Endodermal cell (in vitro differentiated cells): ENCODE data around the gene PCDHA2. TPM values are rescaled to one million over a fixed set of nuclear protein-coding genes. Genes with fewer than 3 reads are reported as not detected.
A peak's percentile ranks its signal among the peaks of the same experiment; 100 is the strongest.
"Not testable (repeated sequence)": the region's sequence is repeated elsewhere in the genome, so short reads cannot be mapped to it uniquely, and the experiment has no call there.

Experiments used
- DNase-seq: peaks from one replicate; pipeline ENCODE4 v3.0.0-alpha.2; 2017
- H3K27ac ChIP-seq: 2 replicates; pipeline ENCODE4 v1.5.1; 2013; ENCODE audit warnings: mild to moderate bottlenecking, low read depth, low read length, moderate library complexity
- H3K27me3 ChIP-seq: 2 replicates; pipeline ENCODE4 v1.6.1; 2013; ENCODE audit warnings: mild to moderate bottlenecking, low read length, moderate library complexity; ENCODE audit not compliant: insufficient read depth, control insufficient read depth, poor library complexity, severe bottlenecking
- H3K36me3 ChIP-seq: 2 replicates; pipeline ENCODE4 v1.7.0; 2013; ENCODE audit warnings: mild to moderate bottlenecking, low read length, moderate library complexity; ENCODE audit not compliant: control insufficient read depth, insufficient read depth
- H3K4me1 ChIP-seq: one replicate; pipeline ENCODE4 v1.7.0; 2013; ENCODE audit warnings: low read length; ENCODE audit not compliant: control insufficient read depth, insufficient read depth
- H3K4me3 ChIP-seq: 2 replicates; pipeline ENCODE4 v1.5.1; 2013; ENCODE audit warnings: mild to moderate bottlenecking, low read length, moderate library complexity
- H3K9ac ChIP-seq: 2 replicates; pipeline ENCODE4 v1.6.1; 2013; ENCODE audit warnings: mild to moderate bottlenecking, low read length, moderate library complexity; ENCODE audit not compliant: poor library complexity, severe bottlenecking; ENCODE audit errors: extremely low read depth
- H3K9me3 ChIP-seq: 2 replicates; pipeline ENCODE4 v1.6.1; 2013; ENCODE audit warnings: mild to moderate bottlenecking, low read length, moderate library complexity; ENCODE audit not compliant: control insufficient read depth
- H3K27ac Mint-ChIP-seq: 2 replicates; pipeline ENCODE4 v1.8.0; 2020; ENCODE audit warnings: mixed read lengths
- H3K27me3 Mint-ChIP-seq: 2 replicates; pipeline ENCODE4 v1.8.0; 2021; ENCODE audit warnings: mild to moderate bottlenecking, mixed read lengths; ENCODE audit not compliant: insufficient read depth
- H3K36me3 Mint-ChIP-seq: 2 replicates; pipeline ENCODE4 v1.8.0; 2020; ENCODE audit warnings: low read depth, mixed read lengths
- H3K4me1 Mint-ChIP-seq: 2 replicates; pipeline ENCODE4 v1.8.0; 2020; ENCODE audit warnings: mixed read lengths
- H3K4me3 Mint-ChIP-seq: 2 replicates; pipeline ENCODE4 v1.8.0; 2020; ENCODE audit warnings: mild to moderate bottlenecking, moderate library complexity, mixed read lengths
- H3K9me3 Mint-ChIP-seq: 2 replicates; pipeline ENCODE4 v1.8.0; 2020; ENCODE audit warnings: mild to moderate bottlenecking, mixed read lengths
- WGBS, 2 experiments: methylation state at CpG; one replicate each; pipeline versions ENCODE4 v1.1.5 to v1.1.7; 2013; ENCODE audit warnings: missing lambda C conversion rate in 2 of 2, mixed read lengths in 1 of 2; ENCODE audit not compliant: insufficient coverage in 1 of 2, insufficient read length in 1 of 2; 5-methylcytosine and 5-hydroxymethylcytosine counted together
- total RNA-seq, 2 donors: library from RNA; stranded (reverse); fragmentation: NEBNext Ultra II Directional in 1 of 2; extraction: Animal tissue kit (Norgen Biotek cat#: 25700) in 1 of 2; gene quantifications; 2 replicates in 1 of 2; 3 replicates in 1 of 2; pipeline ENCODE4 v1.2.1, GENCODE V29; 2021
- TF ChIP-seq, protein P1 (sequence below): fragments of 200-600 bp; sonication (generic); conservative IDR thresholded peaks from 2 replicates; pipeline ENCODE4 v1.5.0; 2021; ENCODE audit warnings: antibody characterized with exemption, mild to moderate bottlenecking

PCDHA2 gene
- total RNA-seq, 2 donors from 2014 or later, result 1.4 to 2.3 TPM

DNA sequence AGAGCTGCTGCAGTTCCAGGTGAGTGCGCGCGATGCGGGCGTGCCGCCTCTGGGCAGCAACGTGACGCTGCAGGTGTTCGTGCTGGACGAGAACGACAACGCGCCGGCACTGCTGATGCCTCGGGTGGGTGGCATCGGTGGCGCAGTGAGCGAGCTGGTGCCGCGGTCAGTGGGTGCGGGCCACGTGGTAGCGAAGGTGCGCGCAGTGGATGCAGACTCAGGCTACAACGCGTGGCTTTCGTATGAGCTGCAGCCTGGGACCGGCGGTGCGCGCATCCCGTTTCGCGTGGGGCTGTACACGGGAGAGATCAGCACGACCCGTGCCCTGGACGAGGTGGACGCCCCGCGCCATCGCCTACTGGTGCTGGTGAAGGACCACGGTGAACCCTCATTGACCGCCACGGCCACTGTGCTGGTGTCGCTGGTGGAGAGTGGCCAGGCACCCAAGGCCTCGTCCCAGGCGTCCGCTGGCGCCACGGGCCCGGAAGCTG is 8.2 kb downstream of the PCDHA2 start:
- H3K27ac Mint-ChIP-seq, result no peak overlapping the region
- no peaks in the 10 kb centered on the region for H3K4me1 ChIP-seq
- TF ChIP-seq, protein P1, sequence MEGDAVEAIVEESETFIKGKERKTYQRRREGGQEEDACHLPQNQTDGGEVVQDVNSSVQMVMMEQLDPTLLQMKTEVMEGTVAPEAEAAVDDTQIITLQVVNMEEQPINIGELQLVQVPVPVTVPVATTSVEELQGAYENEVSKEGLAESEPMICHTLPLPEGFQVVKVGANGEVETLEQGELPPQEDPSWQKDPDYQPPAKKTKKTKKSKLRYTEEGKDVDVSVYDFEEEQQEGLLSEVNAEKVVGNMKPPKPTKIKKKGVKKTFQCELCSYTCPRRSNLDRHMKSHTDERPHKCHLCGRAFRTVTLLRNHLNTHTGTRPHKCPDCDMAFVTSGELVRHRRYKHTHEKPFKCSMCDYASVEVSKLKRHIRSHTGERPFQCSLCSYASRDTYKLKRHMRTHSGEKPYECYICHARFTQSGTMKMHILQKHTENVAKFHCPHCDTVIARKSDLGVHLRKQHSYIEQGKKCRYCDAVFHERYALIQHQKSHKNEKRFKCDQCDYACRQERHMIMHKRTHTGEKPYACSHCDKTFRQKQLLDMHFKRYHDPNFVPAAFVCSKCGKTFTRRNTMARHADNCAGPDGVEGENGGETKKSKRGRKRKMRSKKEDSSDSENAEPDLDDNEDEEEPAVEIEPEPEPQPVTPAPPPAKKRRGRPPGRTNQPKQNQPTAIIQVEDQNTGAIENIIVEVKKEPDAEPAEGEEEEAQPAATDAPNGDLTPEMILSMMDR, result no peak
- peaks cover 9% of the 10 kb centered on the region for H3K9me3 Mint-ChIP-seq
- 95 to 97% methylated on average over 45 to 53 of the region's 53 CpGs for WGBS, 2 experiments
- no peaks in the 10 kb centered on the region for H3K4me1 Mint-ChIP-seq
- H3K27ac ChIP-seq, result no peak overlapping the region
- H3K27me3 Mint-ChIP-seq, result no peaks in the 10 kb centered on the region
- no peak overlapping the region for H3K4me3 Mint-ChIP-seq
- H3K36me3 Mint-ChIP-seq, result peaks cover 26% of the 10 kb centered on the region
- H3K9ac ChIP-seq, result no peak overlapping the region
- H3K36me3 ChIP-seq, result no peaks in the 10 kb centered on the region
- peaks cover 8% of the 10 kb centered on the region for H3K9me3 ChIP-seq
- no peaks in the 10 kb centered on the region for H3K27me3 ChIP-seq
- H3K4me3 ChIP-seq, result no peak overlapping the region
- peak; percentile 27 for DNase-seq

DNA sequence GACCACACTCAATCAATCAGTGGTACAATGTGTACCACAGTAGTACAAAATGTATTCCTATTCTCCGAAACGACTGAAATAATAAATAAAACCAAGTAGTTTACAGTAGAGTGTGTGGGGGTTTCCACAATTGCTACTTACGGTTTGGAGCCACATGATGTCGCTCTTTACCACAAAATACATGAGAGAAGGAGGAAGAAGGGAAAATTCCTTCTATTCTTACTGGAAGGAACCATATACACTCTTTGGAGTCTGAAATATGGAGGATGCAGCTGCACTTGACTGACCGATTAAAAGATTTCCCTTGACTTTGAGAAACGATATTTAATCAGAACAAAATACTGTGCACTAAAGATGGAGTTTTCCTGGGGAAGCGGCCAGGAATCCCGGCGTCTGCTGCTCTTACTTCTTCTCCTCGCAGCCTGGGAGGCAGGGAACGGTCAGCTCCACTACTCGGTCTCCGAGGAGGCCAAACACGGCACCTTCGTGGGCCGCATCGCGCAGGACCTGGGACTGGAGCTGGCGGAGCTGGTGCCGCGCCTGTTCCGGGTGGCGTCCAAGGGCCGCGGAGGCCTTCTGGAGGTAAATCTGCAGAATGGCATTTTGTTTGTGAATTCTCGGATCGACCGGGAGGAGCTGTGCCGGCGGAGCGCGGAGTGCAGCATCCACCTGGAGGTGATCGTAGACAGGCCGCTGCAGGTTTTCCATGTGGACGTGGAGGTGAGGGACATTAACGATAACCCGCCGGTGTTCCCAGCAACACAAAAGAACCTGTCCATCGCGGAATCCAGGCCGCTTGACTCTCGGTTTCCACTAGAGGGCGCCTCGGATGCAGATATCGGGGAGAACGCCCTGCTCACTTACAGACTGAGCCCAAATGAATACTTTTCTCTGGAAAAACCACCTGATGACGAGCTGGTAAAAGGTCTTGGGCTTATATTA is 12.5 kb downstream of the PCDHA2 start, which contains the start of gene PCDHA4:
PCDHA4 (plus strand) TSS at position 235 of the 942 bp plus-strand sequence.
- Mint-ChIP-seq H3K9me3 (peaks cover under 1% of the 10 kb centered on the region), H3K4me3 (peak within 1 kb of the TSS; percentile 89), H3K27ac (peak within 1 kb of the TSS; percentile 92), H3K27me3 (no peaks in the 10 kb centered on the region), H3K36me3 (peaks cover 23% of the 10 kb centered on the region), H3K4me1 (no peaks in the 10 kb centered on the region)
- peak within 1 kb of the TSS; percentile 88 for H3K27ac ChIP-seq
- H3K4me3 ChIP-seq, result peak within 1 kb of the TSS; percentile 82
- WGBS, 2 experiments, result 21 to 52% methylated on average over 24 to 47 of the region's 47 CpGs
- peaks cover under 1% of the 10 kb centered on the region for H3K9me3 ChIP-seq
- DNase-seq, result peak; percentile 95
- peak within 1 kb of the TSS; percentile 57 for H3K9ac ChIP-seq
- H3K36me3 ChIP-seq, result no peaks in the 10 kb centered on the region
- H3K27me3 ChIP-seq, result no peaks in the 10 kb centered on the region
- TF ChIP-seq, protein P1, result peak; percentile 85
- no peaks in the 10 kb centered on the region for H3K4me1 ChIP-seq

DNA sequence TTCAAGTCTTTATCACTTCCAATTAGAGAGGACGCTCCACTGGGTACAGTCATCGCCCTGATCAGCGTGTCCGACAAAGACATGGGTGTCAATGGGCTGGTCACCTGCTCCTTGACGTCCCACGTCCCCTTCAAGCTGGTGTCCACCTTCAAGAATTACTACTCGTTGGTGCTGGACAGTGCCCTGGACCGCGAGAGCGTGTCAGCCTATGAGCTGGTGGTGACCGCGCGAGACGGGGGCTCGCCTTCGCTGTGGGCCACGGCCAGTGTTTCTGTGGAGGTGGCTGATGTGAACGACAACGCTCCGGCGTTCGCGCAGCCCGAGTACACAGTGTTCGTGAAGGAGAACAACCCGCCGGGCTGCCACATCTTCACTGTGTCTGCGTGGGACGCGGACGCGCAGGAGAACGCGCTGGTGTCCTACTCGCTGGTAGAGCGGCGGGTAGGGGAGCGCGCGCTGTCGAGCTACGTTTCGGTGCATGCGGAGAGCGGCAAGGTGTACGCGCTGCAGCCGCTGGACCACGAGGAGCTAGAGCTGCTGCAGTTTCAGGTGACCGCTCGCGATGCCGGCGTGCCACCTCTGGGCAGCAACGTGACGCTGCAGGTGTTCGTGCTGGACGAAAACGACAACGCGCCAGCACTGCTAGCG is 13.7 kb downstream of the PCDHA2 start:
- H3K9me3 ChIP-seq, H3K27me3 Mint-ChIP-seq, H3K9ac ChIP-seq, H3K4me1 ChIP-seq, H3K9me3 Mint-ChIP-seq, H3K36me3 ChIP-seq, H3K27me3 ChIP-seq, H3K4me1 Mint-ChIP-seq, H3K27ac ChIP-seq, H3K27ac Mint-ChIP-seq, H3K4me3 ChIP-seq: not testable (repeated sequence)
- DNase-seq, result peak; percentile 39
- Mint-ChIP-seq H3K4me3 (peak overlapping the region; percentile 89), H3K36me3 (peaks cover 12% of the 10 kb centered on the region)
- 96 to 97% methylated on average over 44 to 62 of the region's 62 CpGs for WGBS, 2 experiments
